Uterus (tissue), 2 donors: ENCODE data around the gene SLFNL1.

Source experiments
- POLR2A ChIP-seq, 2 donors: fragments of 450-650 bp; IDR thresholded peaks; one replicate each; pipeline ENCODE4 v1.6.1; 2016; ENCODE audit warnings: antibody characterized with exemption in 2 of 2, mild to moderate bottlenecking in 1 of 2, moderate library complexity in 1 of 2
- TF ChIP-seq, protein P1 (sequence below), 4 experiments: fragments of 200-600 bp in 2 of 4; fragments of 450-650 bp in 2 of 4; sonication (generic) in 2 of 4; IDR thresholded peaks; one replicate each; pipeline ENCODE4 v1.5.1; 2016 to 2019; ENCODE audit warnings: antibody characterized with exemption in 4 of 4, mild to moderate bottlenecking in 2 of 4, moderate library complexity in 1 of 4

DNA sequence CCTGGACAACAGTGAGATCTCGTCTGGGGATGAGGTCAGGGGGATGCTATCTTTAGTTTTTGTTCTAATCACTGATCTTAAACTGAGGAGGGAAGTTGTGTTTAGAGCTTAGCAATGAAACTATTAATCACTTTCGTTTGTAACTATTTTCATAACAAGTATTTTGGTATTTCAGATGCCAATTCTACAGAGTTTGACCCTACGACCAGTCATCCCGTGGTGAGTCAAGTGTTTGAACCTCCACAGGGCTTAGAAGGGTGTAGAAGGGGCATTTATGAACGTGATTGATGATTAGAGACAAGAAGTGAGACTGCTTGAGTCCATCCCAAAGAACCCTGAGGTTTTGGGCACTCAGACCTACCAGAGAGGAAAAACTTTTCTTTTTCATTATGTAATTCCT, 15.6 kb downstream of the SLFNL1 start:
- TF ChIP-seq, protein P1, sequence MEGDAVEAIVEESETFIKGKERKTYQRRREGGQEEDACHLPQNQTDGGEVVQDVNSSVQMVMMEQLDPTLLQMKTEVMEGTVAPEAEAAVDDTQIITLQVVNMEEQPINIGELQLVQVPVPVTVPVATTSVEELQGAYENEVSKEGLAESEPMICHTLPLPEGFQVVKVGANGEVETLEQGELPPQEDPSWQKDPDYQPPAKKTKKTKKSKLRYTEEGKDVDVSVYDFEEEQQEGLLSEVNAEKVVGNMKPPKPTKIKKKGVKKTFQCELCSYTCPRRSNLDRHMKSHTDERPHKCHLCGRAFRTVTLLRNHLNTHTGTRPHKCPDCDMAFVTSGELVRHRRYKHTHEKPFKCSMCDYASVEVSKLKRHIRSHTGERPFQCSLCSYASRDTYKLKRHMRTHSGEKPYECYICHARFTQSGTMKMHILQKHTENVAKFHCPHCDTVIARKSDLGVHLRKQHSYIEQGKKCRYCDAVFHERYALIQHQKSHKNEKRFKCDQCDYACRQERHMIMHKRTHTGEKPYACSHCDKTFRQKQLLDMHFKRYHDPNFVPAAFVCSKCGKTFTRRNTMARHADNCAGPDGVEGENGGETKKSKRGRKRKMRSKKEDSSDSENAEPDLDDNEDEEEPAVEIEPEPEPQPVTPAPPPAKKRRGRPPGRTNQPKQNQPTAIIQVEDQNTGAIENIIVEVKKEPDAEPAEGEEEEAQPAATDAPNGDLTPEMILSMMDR (IDR thresholded peaks at IDR 0.05) = no peak
- no peak for TF ChIP-seq POLR2A (IDR thresholded peaks at IDR 0.05)
